HG03469 (cell line): Measurements from ENCODE around the gene KCNJ12.
"Not testable (repeated sequence)": the region's sequence is repeated elsewhere in the genome, so short reads cannot be mapped to it uniquely, and the experiment has no call there.

Experiments used
- ATAC-seq: cut with Tn5 transposase; IDR thresholded peaks from one replicate; pipeline ENCODE4 v1.9.1; 2021; ENCODE audit warnings: mild to moderate bottlenecking, moderate library complexity, moderate number of reproducible peaks; ENCODE audit not compliant: unreplicated experiment

Gene KCNJ12

GRCh38 chr17:21348926-21349261 lies 27.3 kb upstream of the KCNJ12 start:
- not testable (repeated sequence) for ATAC-seq

- ATAC-seq: not testable (repeated sequence)
Measured at GRCh38 chr17:21349358-21350050, 26.7 kb upstream of the KCNJ12 start.

- not testable (repeated sequence) for ATAC-seq
Measured at GRCh38 chr17:21350495-21350894, 25.7 kb upstream of the KCNJ12 start.

GRCh38 chr17:21351366-21352065 lies 24.6 kb upstream of the KCNJ12 start:
- no peak for ATAC-seq

GRCh38 chr17:21352221-21352980 lies 23.8 kb upstream of the KCNJ12 start:
- no peak for ATAC-seq

GRCh38 chr17:21352981-21353265 lies 23.2 kb upstream of the KCNJ12 start:
- no peak for ATAC-seq

- no peak for ATAC-seq
Measured at GRCh38 chr17:21353326-21354010, 22.7 kb upstream of the KCNJ12 start.

- no peak for ATAC-seq
Measured at GRCh38 chr17:21354796-21355385, 21.3 kb upstream of the KCNJ12 start.

GRCh38 chr17:21355586-21355985 lies 20.6 kb upstream of the KCNJ12 start:
- no peak for ATAC-seq

- ATAC-seq: no peak
Measured at GRCh38 chr17:21356537-21357127, 19.5 kb upstream of the KCNJ12 start.

GRCh38 chr17:21357281-21357680 lies 18.9 kb upstream of the KCNJ12 start:
- ATAC-seq: no peak

- no peak for ATAC-seq
Measured at GRCh38 chr17:21357696-21358656, 18.2 kb upstream of the KCNJ12 start.

GRCh38 chr17:21358682-21359482 lies 17.3 kb upstream of the KCNJ12 start:
- ATAC-seq: no peak

GRCh38 chr17:21359483-21359840 lies 16.7 kb upstream of the KCNJ12 start:
- no peak for ATAC-seq

GRCh38 chr17:21360048-21360447 lies 16.1 kb upstream of the KCNJ12 start:
- ATAC-seq: no peak

- ATAC-seq: no peak
Measured at GRCh38 chr17:21361020-21361809, 14.9 kb upstream of the KCNJ12 start.

GRCh38 chr17:21362331-21362931 lies 13.7 kb upstream of the KCNJ12 start:
- no peak for ATAC-seq
